OCI-LY1 (cell line): Measurements from ENCODE around the gene HPRT1.

Experiments used
- H2AFZ ChIP-seq: fragments of 200-600 bp; sonication (generic), shearing (Covaris generic); 2 replicates; pipeline ENCODE4 v1.6.0; 2014; ENCODE audit warnings: antibody characterized with exemption, mild to moderate bottlenecking, low read length
- H3F3A ChIP-seq: fragments of 200-600 bp; sonication (generic), shearing (Covaris generic); 2 replicates; pipeline ENCODE4 v1.6.0; 2014; ENCODE audit warnings: mild to moderate bottlenecking, antibody characterized with exemption, low read length, moderate library complexity; ENCODE audit not compliant: insufficient read depth
- H3K27ac ChIP-seq: fragments of 200-600 bp; sonication (generic); 2 replicates; pipeline ENCODE4 v1.5.1; 2014; ENCODE audit warnings: low read length, mixed run types, mild to moderate bottlenecking, low read depth; ENCODE audit not compliant: poor library complexity, severe bottlenecking
- H3K27me3 ChIP-seq: fragments of 200-600 bp; sonication (generic); 2 replicates; pipeline ENCODE4 v1.6.0; 2014; ENCODE audit warnings: antibody characterized with exemption, mild to moderate bottlenecking, low read length, moderate library complexity; ENCODE audit not compliant: insufficient read depth
- H3K36me3 ChIP-seq: fragments of 200-600 bp; sonication (generic); 2 replicates; pipeline ENCODE4 v1.6.1; 2014; ENCODE audit warnings: mild to moderate bottlenecking, antibody characterized with exemption, low read length, moderate library complexity, mixed read lengths; ENCODE audit not compliant: insufficient read depth
- H3K4me1 ChIP-seq: fragments of 200-600 bp; sonication (generic); 2 replicates; pipeline ENCODE4 v1.5.1; 2014; ENCODE audit warnings: mild to moderate bottlenecking, low read length, moderate library complexity; ENCODE audit not compliant: insufficient read depth, severe bottlenecking
- H3K4me2 ChIP-seq: fragments of 200-600 bp; sonication (generic), shearing (Covaris generic); 2 replicates; pipeline ENCODE4 v1.6.1; 2014; ENCODE audit warnings: low read length
- H3K4me3 ChIP-seq: fragments of 200-600 bp; sonication (generic); 2 replicates; pipeline ENCODE4 v1.5.1; 2014; ENCODE audit warnings: low read length, low read depth, mild to moderate bottlenecking, mixed read lengths; ENCODE audit not compliant: poor library complexity, severe bottlenecking
- H3K79me2 ChIP-seq: fragments of 200-600 bp; shearing (Covaris generic); 2 replicates; pipeline ENCODE4 v1.6.1; 2016; ENCODE audit warnings: mixed run types, low read length, mixed read lengths; ENCODE audit not compliant: insufficient read depth
- H3K9ac ChIP-seq: fragments of 200-600 bp; sonication (generic), shearing (Covaris generic); 2 replicates; pipeline ENCODE4 v1.6.1; 2014; ENCODE audit warnings: mild to moderate bottlenecking, low read length, mixed read lengths
- H3K9me2 ChIP-seq: fragments of 200-600 bp; sonication (generic), shearing (Covaris generic); 2 replicates; pipeline ENCODE4 v1.6.1; 2014; ENCODE audit warnings: low read depth, mild to moderate bottlenecking, low read length, mixed read lengths
- H3K9me3 ChIP-seq: fragments of 200-600 bp; shearing (Covaris generic); 2 replicates; pipeline ENCODE4 v1.6.1; 2014; ENCODE audit warnings: low read length, mixed read lengths
- H4K20me1 ChIP-seq: fragments of 200-600 bp; sonication (generic), shearing (Covaris generic); 2 replicates; pipeline ENCODE4 v1.6.0; 2016; ENCODE audit warnings: mild to moderate bottlenecking, low read length; ENCODE audit not compliant: insufficient read depth
- CTCF ChIP-seq: fragments of 200-600 bp; sonication (generic), shearing (Covaris generic); IDR thresholded peaks from 2 replicates; pipeline ENCODE4 v1.5.1; 2017; ENCODE audit warnings: mild to moderate bottlenecking, antibody characterized with exemption, low read length, moderate library complexity, mixed read lengths
- EZH2 ChIP-seq: fragments of 200-600 bp; sonication (generic), shearing (Covaris generic); IDR thresholded peaks from 2 replicates; pipeline ENCODE4 v1.8.0; 2017; ENCODE audit warnings: borderline replicate concordance, mixed run types, mild to moderate bottlenecking, antibody characterized with exemption, low read length, moderate library complexity, mixed read lengths

HPRT1 gene

GRCh38 chrX:134472041-134472440, 12.1 kb downstream of the HPRT1 start:
- Histone ChIP-seq H3K79me2 (peaks cover 15% of the 10 kb centered on the region), H3K9me3 (no peaks in the 10 kb centered on the region), H3K36me3 (peaks cover 32% of the 10 kb centered on the region), H3K4me2 (no peak overlapping the region), H2AFZ (no peak overlapping the region), H4K20me1 (no peaks in the 10 kb centered on the region), H3F3A (no peaks in the 10 kb centered on the region), H3K9ac (no peak overlapping the region), H3K4me3 (no peak overlapping the region), H3K4me1 (no peaks in the 10 kb centered on the region), H3K27ac (no peak overlapping the region), H3K27me3 (no peaks in the 10 kb centered on the region), H3K9me2 (no peaks in the 10 kb centered on the region)
- TF ChIP-seq EZH2 = no peak
- no peak for TF ChIP-seq CTCF

GRCh38 chrX:134476284-134476683, 16.3 kb downstream of the HPRT1 start:
- no peaks in the 10 kb centered on the region for H3F3A ChIP-seq
- H3K27ac ChIP-seq = no peak overlapping the region
- H3K9me3 ChIP-seq = no peaks in the 10 kb centered on the region
- H2AFZ ChIP-seq = no peak overlapping the region
- no peaks in the 10 kb centered on the region for H4K20me1 ChIP-seq
- H3K27me3 ChIP-seq = no peaks in the 10 kb centered on the region
- H3K9me2 ChIP-seq = no peaks in the 10 kb centered on the region
- no peak overlapping the region for H3K9ac ChIP-seq
- no peaks in the 10 kb centered on the region; the same call in 1 of the 2 replicates for H3K79me2 ChIP-seq
- no peak overlapping the region for H3K4me2 ChIP-seq
- H3K36me3 ChIP-seq = peaks cover 43% of the 10 kb centered on the region
- no peaks in the 10 kb centered on the region for H3K4me1 ChIP-seq
- no peak for TF ChIP-seq EZH2
- no peak for TF ChIP-seq CTCF
- H3K4me3 ChIP-seq = no peak overlapping the region

GRCh38 chrX:134478374-134478773, 18.4 kb downstream of the HPRT1 start:
- TF ChIP-seq EZH2 (no peak), CTCF (no peak)
- Histone ChIP-seq H3K9ac (no peak overlapping the region), H2AFZ (no peak overlapping the region), H3K27ac (no peak overlapping the region), H3F3A (no peaks in the 10 kb centered on the region), H3K27me3 (no peaks in the 10 kb centered on the region), H3K4me1 (no peaks in the 10 kb centered on the region), H3K79me2 (no peaks in the 10 kb centered on the region), H4K20me1 (no peaks in the 10 kb centered on the region), H3K9me2 (no peaks in the 10 kb centered on the region), H3K4me2 (no peak overlapping the region), H3K4me3 (no peak overlapping the region), H3K36me3 (peaks cover 55% of the 10 kb centered on the region), H3K9me3 (no peaks in the 10 kb centered on the region)
